HCT116 (cell line): ENCODE measurements around the gene HPCA. TPM values are rescaled to one million over a fixed set of nuclear protein-coding genes. Genes with fewer than 3 reads are reported as not detected.

Experiments
- ATAC-seq: fragments of 200-7000 bp; cut with Tn5 transposase; 2 replicates; pipeline ENCODE4 v1.9.1; 2020; ENCODE audit warnings: mild to moderate bottlenecking, moderate library complexity
- BruUV-seq: library from RNA; stranded (reverse); fragments of 400-500 nt; replicated peaks from 2 replicates; lab custom pipeline; 2021; lab: Mats Ljungman, UMichigan
- CTCF ChIA-PET: fragments of 300-600 bp; sonication (Branson Sonifier 250); formaldehyde crosslinking; loops from one replicate; lab custom pipeline; 2021; ENCODE audit warnings: antibody characterized with exemption; lab: Charles Lee
- POLR2A ChIA-PET: fragments of 300-600, 350-600 bp; sonication (Branson Sonifier 250); formaldehyde crosslinking; loops from one replicate; lab custom pipeline; 2021; ENCODE audit warnings: antibody characterized with exemption; lab: Charles Lee
- RAD21 ChIA-PET, 2 experiments: fragments of 300-600 bp; sonication (Branson Sonifier 250); formaldehyde crosslinking; loops; one replicate each; lab custom pipeline; 2023; ENCODE audit warnings: low total read pairs in 2 of 2; ENCODE audit not compliant: uncharacterized antibody in 2 of 2, unreplicated experiment in 2 of 2, low non-redundant PET in 1 of 2; lab: Charles Lee
- DNase-seq: peaks from one replicate; pipeline ENCODE4 v3.0.0-alpha.2; 2010; ENCODE audit warnings: low read depth, low spot score
- H2AFZ ChIP-seq: fragments of 200-600 bp; shearing (Covaris generic), sonication (generic); 2 replicates; pipeline ENCODE4 v1.6.1; 2017; ENCODE audit warnings: low read depth, mixed run types, mixed read lengths, antibody characterized with exemption, low read length; ENCODE audit not compliant: poor library complexity, severe bottlenecking
- H3K27ac ChIP-seq: 2 replicates; pipeline ENCODE4 v1.5.1; 2012; ENCODE audit warnings: low read depth, low read length
- H3K27me3 ChIP-seq: fragments of 200-600 bp; sonication (generic); 2 replicates; pipeline ENCODE4 v1.6.1; 2016; ENCODE audit warnings: mixed run types, low read length, mixed read lengths; ENCODE audit not compliant: insufficient read depth
- H3K36me3 ChIP-seq, 2 experiments: fragments of 200-500 bp in 1 of 2; fragments of 200-600 bp in 1 of 2; sonication (Bioruptor generic) in 1 of 2; sonication (generic) in 1 of 2; 2 replicates each; pipeline versions ENCODE4 v1.5.1 to v1.6.1; 2014 to 2016; ENCODE audit warnings: low read length in 2 of 2, inconsistent platforms in 1 of 2, mixed read lengths in 1 of 2, mixed run types in 1 of 2; ENCODE audit not compliant: insufficient read depth in 2 of 2, control insufficient read depth in 1 of 2
- H3K4me1 ChIP-seq, 2 experiments: fragments of 200-600 bp in 1 of 2; sonication (generic) in 1 of 2; 2 replicates each; pipeline versions ENCODE4 v1.5.1 to v1.6.1; 2012 to 2017; ENCODE audit warnings: low read length in 2 of 2, inconsistent platforms in 1 of 2, mild to moderate bottlenecking in 1 of 2, mixed read lengths in 1 of 2, mixed run types in 1 of 2, moderate library complexity in 1 of 2; ENCODE audit not compliant: insufficient read depth in 2 of 2, control insufficient read depth in 1 of 2
- H3K4me2 ChIP-seq: fragments of 200-600 bp; sonication (generic); 2 replicates; pipeline ENCODE4 v1.6.1; 2017; ENCODE audit warnings: mixed run types, low read length, mixed read lengths
- H3K4me3 ChIP-seq, 2 experiments: fragments of 200-600 bp in 1 of 2; sonication (generic) in 1 of 2; replicated peaks in 1 of 2; 2 replicates each; pipeline ENCODE4 v1.5.1; 2011 to 2016; ENCODE audit warnings: low read length in 2 of 2, control low read depth in 1 of 2, low read depth in 1 of 2, mild to moderate bottlenecking in 1 of 2, mixed read lengths in 1 of 2, mixed run types in 1 of 2
- H3K79me2 ChIP-seq: fragments of 200-600 bp; sonication (generic); 2 replicates; pipeline ENCODE4 v1.6.1; 2017; ENCODE audit warnings: mild to moderate bottlenecking, mixed run types, low read length, moderate library complexity, mixed read lengths; ENCODE audit not compliant: insufficient read depth
- H3K9ac ChIP-seq: fragments of 200-600 bp; sonication (generic); 2 replicates; pipeline ENCODE4 v1.6.1; 2016; ENCODE audit warnings: low read length, mixed read lengths
- H3K9me2 ChIP-seq: fragments of 200-600 bp; sonication (generic), shearing (Covaris generic); 2 replicates; pipeline ENCODE4 v1.6.1; 2017; ENCODE audit warnings: mixed run types, mild to moderate bottlenecking, moderate library complexity; ENCODE audit not compliant: insufficient read depth
- H3K9me3 ChIP-seq, 2 experiments: fragments of 200-500 bp in 1 of 2; fragments of 200-600 bp in 1 of 2; sonication (Bioruptor generic) in 1 of 2; sonication (generic) in 1 of 2; 2 replicates each; pipeline ENCODE4 v1.6.1; 2014 to 2017; ENCODE audit warnings: low read length in 2 of 2, mixed read lengths in 2 of 2, inconsistent platforms in 1 of 2, low read depth in 1 of 2, mild to moderate bottlenecking in 1 of 2, mixed run types in 1 of 2, moderate library complexity in 1 of 2; ENCODE audit not compliant: control insufficient read depth in 1 of 2, insufficient read depth in 1 of 2
- H4K20me1 ChIP-seq: fragments of 200-600 bp; sonication (generic), shearing (Covaris generic); 2 replicates; pipeline ENCODE4 v1.6.1; 2017; ENCODE audit warnings: mixed run types, mild to moderate bottlenecking, moderate library complexity; ENCODE audit not compliant: insufficient read depth
- ATF3 ChIP-seq: IDR thresholded peaks from 2 replicates; pipeline ENCODE4 v1.6.1; 2012
- CBX3 ChIP-seq: IDR thresholded peaks from 2 replicates; pipeline ENCODE4 v1.6.1; 2012; ENCODE audit warnings: low read depth
- CEBPB ChIP-seq: IDR thresholded peaks from 2 replicates; pipeline ENCODE4 v1.6.1; 2012; ENCODE audit warnings: low read depth
- EGR1 ChIP-seq: IDR thresholded peaks from 2 replicates; pipeline ENCODE4 v1.6.1; 2012; ENCODE audit warnings: low read depth
- ELF1 ChIP-seq: IDR thresholded peaks from 2 replicates; pipeline ENCODE4 v1.6.1; 2012; ENCODE audit warnings: low read depth, borderline replicate concordance
- EZH2phosphoT487 ChIP-seq: fragments of 200-600 bp; IDR thresholded peaks from 2 replicates; pipeline ENCODE4 v1.6.1; 2018; ENCODE audit warnings: antibody characterized with exemption, borderline replicate concordance
- FOSL1 ChIP-seq: IDR thresholded peaks from 2 replicates; pipeline ENCODE4 v1.6.1; 2012; ENCODE audit warnings: low read depth
- POLR2AphosphoS5 ChIP-seq: IDR thresholded peaks from 2 replicates; pipeline ENCODE4 v1.6.1; 2011; ENCODE audit warnings: mild to moderate bottlenecking, low read depth, low read length, moderate library complexity
- RAD21 ChIP-seq: IDR thresholded peaks from 2 replicates; pipeline ENCODE4 v1.6.1; 2012; ENCODE audit warnings: low read depth, mild to moderate bottlenecking
- REST ChIP-seq: IDR thresholded peaks from 2 replicates; pipeline ENCODE4 v1.6.1; 2012; ENCODE audit warnings: low read depth
- TCF7L2 ChIP-seq: IDR thresholded peaks from 2 replicates; pipeline ENCODE4 v1.7.0; 2011; ENCODE audit warnings: borderline replicate concordance, inconsistent platforms; ENCODE audit not compliant: insufficient read depth, insufficient read length; ENCODE audit errors: extremely low read depth
- ZBTB33 ChIP-seq: IDR thresholded peaks from 2 replicates; pipeline ENCODE4 v1.6.1; 2011; ENCODE audit warnings: mild to moderate bottlenecking, low read length, moderate library complexity; ENCODE audit not compliant: insufficient replicate concordance; ENCODE audit errors: extremely low read depth
- ZNF274 ChIP-seq: fragments of 200-500 bp; sonication (Bioruptor generic); IDR thresholded peaks from 2 replicates; pipeline ENCODE4 v1.6.1; 2014; ENCODE audit warnings: mild to moderate bottlenecking, low read depth, low read length, inconsistent platforms
- intact Hi-C: fragments of 100-400 bp; cut with micrococcal nuclease; formaldehyde crosslinking; loops from 2 replicates; pipeline ENCODE4 v1.10.0; 2022
- total RNA-seq: library from RNA; stranded (reverse); gene quantifications from one replicate; pipeline ENCODE4 v1.2.1, GENCODE V29; 2021; ENCODE audit not compliant: unreplicated experiment

Gene HPCA
- total RNA-seq, 1 experiment from 2014 or later: 0.15 TPM

- DNase-seq: no peak
- TF ChIP-seq ATF3 (no peak), RAD21 (no peak), ZNF274 (no peak), ELF1 (no peak), EZH2phosphoT487 (no peak), CBX3 (no peak), TCF7L2 (no peak), EGR1 (no peak), CEBPB (no peak), REST (no peak), FOSL1 (no peak), ZBTB33 (no peak), POLR2AphosphoS5 (no peak)
- TF ChIP-seq, all 23 proteins: peak for 0
- intact Hi-C loops: no loop called here
- H2AFZ ChIP-seq: no peak overlapping the region
- H3K4me1 ChIP-seq: no peaks in the 10 kb centered on the region
- no peak overlapping the region for H3K4me2 ChIP-seq
- no peak for ATAC-seq
- no peak overlapping the region for H3K9ac ChIP-seq
- no peaks in the 10 kb centered on the region for H3K36me3 ChIP-seq
- H3K9me2 ChIP-seq: no peaks in the 10 kb centered on the region
- no peak overlapping the region for H3K27ac ChIP-seq
- BruUV-seq: no TSS peak
- POLR2A ChIA-PET: no interaction called here
- H3K4me3 ChIP-seq: no peak overlapping the region
- RAD21 ChIA-PET: interaction anchor here in 1 of 2 experiments (0.6 kb wide), 1 partner anchor 174 kb away, joined by 3 read pairs; no protein-coding TSS in a partner anchor
- CTCF ChIA-PET: no interaction called here
- no peaks in the 10 kb centered on the region for H3K9me3 ChIP-seq
- no peaks in the 10 kb centered on the region for H3K27me3 ChIP-seq
- H3K79me2 ChIP-seq: no peaks in the 10 kb centered on the region
- no peaks in the 10 kb centered on the region for H4K20me1 ChIP-seq
Observed at GRCh38 chr1:32863218-32863880, 22.9 kb upstream of the HPCA start.
